Activated B cell treated with CpG ODN at 0.5 μM for 24 hours (primary cell): Measurements from ENCODE around the gene INO80D. TPM values are rescaled to one million over a fixed set of nuclear protein-coding genes. Genes with fewer than 3 reads are reported as not detected.
"Not testable (repeated sequence)": the region's sequence is repeated elsewhere in the genome, so short reads cannot be mapped to it uniquely, and the experiment has no call there.

Source experiments
- ATAC-seq: fragments of 200-7000 bp; cut with Tn5 transposase; one replicate; pipeline ENCODE4 v1.10.0; 2021; ENCODE audit warnings: low read depth, mild to moderate bottlenecking, moderate library complexity
- CTCF ChIA-PET: fragments of 350-600 bp; sonication (Branson Sonifier 250); formaldehyde crosslinking; loops from one replicate; lab custom pipeline; 2021; ENCODE audit warnings: antibody characterized with exemption; lab: Charles Lee
- POLR2A ChIA-PET: fragments of 350-600 bp; sonication (Branson Sonifier 250); formaldehyde crosslinking; loops from one replicate; lab custom pipeline; 2021; ENCODE audit warnings: antibody characterized with exemption; lab: Charles Lee
- DNase-seq: peaks from one replicate; pipeline ENCODE4 v3.0.0; 2022
- H3K27ac Mint-ChIP-seq: one replicate; pipeline ENCODE4 v1.8.0; 2020; ENCODE audit warnings: mixed read lengths
- H3K27me3 Mint-ChIP-seq: one replicate; pipeline ENCODE4 v1.8.0; 2021; ENCODE audit warnings: mixed read lengths
- H3K36me3 Mint-ChIP-seq: one replicate; pipeline ENCODE4 v1.8.0; 2021; ENCODE audit warnings: low read depth, mixed read lengths
- H3K4me1 Mint-ChIP-seq: one replicate; pipeline ENCODE4 v1.8.0; 2021; ENCODE audit warnings: mixed read lengths
- H3K4me3 Mint-ChIP-seq: one replicate; pipeline ENCODE4 v1.8.0; 2020; ENCODE audit warnings: mild to moderate bottlenecking, mixed read lengths
- H3K9me3 Mint-ChIP-seq: one replicate; pipeline ENCODE4 v1.8.0; 2020; ENCODE audit warnings: mixed read lengths
- CTCF ChIP-seq: fragments of 200-600 bp; IDR thresholded peaks from one replicate; pipeline ENCODE4 v1.8.0; 2022; ENCODE audit warnings: antibody characterized with exemption, mild to moderate bottlenecking
- intact Hi-C: fragments of 100-400 bp; cut with micrococcal nuclease; formaldehyde crosslinking; loops from one replicate; pipeline ENCODE4 v1.15.1; 2024
- total RNA-seq: library from RNA; stranded (reverse); gene quantifications from 2 replicates; pipeline ENCODE4 v1.2.3, GENCODE V29; 2022

INO80D gene
- total RNA-seq, 1 donor from 2014 or later, result 53.1 TPM

- POLR2A ChIA-PET, result no interaction called here
- Mint-ChIP-seq H3K4me1 (peaks cover 34% of the 10 kb centered on the region), H3K27ac (no peak overlapping the region), H3K27me3 (no peaks in the 10 kb centered on the region), H3K36me3 (peaks cover 88% of the 10 kb centered on the region), H3K4me3 (no peak overlapping the region), H3K9me3 (peaks cover 21% of the 10 kb centered on the region)
- DNase-seq (no peak), ATAC-seq (no peak)
- CTCF ChIA-PET, result no interaction called here
- TF ChIP-seq CTCF, result no peak
- intact Hi-C loops, result loop anchor here (2.0 kb wide), 1 partner anchor 55 kb away; the partner anchor contains the start of gene INO80D
These were observed 53.9 kb downstream of the INO80D start for GRCh38 chr2:206031950-206032567.

GRCh38 chr2:206031162-206031784 is 54.7 kb downstream of the INO80D start:
- no peaks in the 10 kb centered on the region for H3K27me3 Mint-ChIP-seq
- ChIA-PET POLR2A (no interaction called here), CTCF (no interaction called here)
- no peak for TF ChIP-seq CTCF
- no peak for DNase-seq
- H3K4me3 Mint-ChIP-seq, result no peak overlapping the region
- peaks cover 34% of the 10 kb centered on the region for H3K4me1 Mint-ChIP-seq
- no peak overlapping the region for H3K27ac Mint-ChIP-seq
- peaks cover 83% of the 10 kb centered on the region for H3K36me3 Mint-ChIP-seq
- H3K9me3 Mint-ChIP-seq, result peaks cover 21% of the 10 kb centered on the region
- ATAC-seq, result peak; percentile 49
- intact Hi-C loops, result loop anchor here (2.0 kb wide), 1 partner anchor 56 kb away; the partner anchor contains the start of gene INO80D

- intact Hi-C loops, result no loop called here
- Mint-ChIP-seq H3K9me3 (peaks cover 6% of the 10 kb centered on the region), H3K27me3 (no peaks in the 10 kb centered on the region), H3K4me1 (peaks cover 16% of the 10 kb centered on the region), H3K4me3 (no peak overlapping the region), H3K27ac (no peak overlapping the region), H3K36me3 (peaks cover 66% of the 10 kb centered on the region)
- no peak for DNase-seq
- no peak for TF ChIP-seq CTCF
- ChIA-PET POLR2A (no interaction called here), CTCF (no interaction called here)
- ATAC-seq, result no peak
These were observed 57.9 kb downstream of the INO80D start for GRCh38 chr2:206028101-206028500.

GRCh38 chr2:206023183-206023582 is 62.8 kb downstream of the INO80D start:
- Mint-ChIP-seq H3K27me3 (no peaks in the 10 kb centered on the region), H3K4me1 (no peaks in the 10 kb centered on the region), H3K4me3 (no peak overlapping the region), H3K36me3 (peaks cover 50% of the 10 kb centered on the region), H3K27ac (no peak overlapping the region), H3K9me3 (no peaks in the 10 kb centered on the region)
- TF ChIP-seq CTCF, result no peak
- POLR2A ChIA-PET, result no interaction called here
- CTCF ChIA-PET, result no interaction called here
- ATAC-seq, result no peak
- DNase-seq, result no peak
- intact Hi-C loops, result no loop called here

- H3K4me3 Mint-ChIP-seq, result no peak overlapping the region
These were observed 65.8 kb downstream of the INO80D start for GRCh38 chr2:206020171-206020570.

GRCh38 chr2:206015746-206016145 is 70.2 kb downstream of the INO80D start:
- DNase-seq, CTCF ChIA-PET: not testable (repeated sequence)

More at GRCh38 chr2:206020171-206020570, 65.8 kb downstream of the INO80D start:
- no peaks in the 10 kb centered on the region for H3K4me1 Mint-ChIP-seq
- TF ChIP-seq CTCF, result no peak
- DNase-seq (no peak), ATAC-seq (no peak)
- POLR2A ChIA-PET, result interaction anchor here (0.6 kb wide), 1 partner anchor 88 kb away, joined by 4 read pairs; no protein-coding TSS in a partner anchor
- intact Hi-C loops, result no loop called here
- peaks cover 9% of the 10 kb centered on the region for H3K9me3 Mint-ChIP-seq
- peaks cover 67% of the 10 kb centered on the region for H3K36me3 Mint-ChIP-seq
- H3K27ac Mint-ChIP-seq, result no peak overlapping the region
- CTCF ChIA-PET, result no interaction called here
- no peaks in the 10 kb centered on the region for H3K27me3 Mint-ChIP-seq

More at GRCh38 chr2:206015746-206016145, 70.2 kb downstream of the INO80D start:
- intact Hi-C loops, H3K27me3 Mint-ChIP-seq, POLR2A ChIA-PET, H3K4me3 Mint-ChIP-seq, ATAC-seq, H3K27ac Mint-ChIP-seq, H3K4me1 Mint-ChIP-seq: not testable (repeated sequence)
- peaks cover 11% of the 10 kb centered on the region for H3K9me3 Mint-ChIP-seq
- peaks cover 81% of the 10 kb centered on the region for H3K36me3 Mint-ChIP-seq
